ENCODE data around the gene KCTD8. TPM values are rescaled to one million over a fixed set of nuclear protein-coding genes. Genes with fewer than 3 reads are reported as not detected.

Gene KCTD8
- total and polyA plus RNA-seq, 12 donors, result 0.24 to 2.0 (median 0.61) TPM; not detected in 3

DNA sequence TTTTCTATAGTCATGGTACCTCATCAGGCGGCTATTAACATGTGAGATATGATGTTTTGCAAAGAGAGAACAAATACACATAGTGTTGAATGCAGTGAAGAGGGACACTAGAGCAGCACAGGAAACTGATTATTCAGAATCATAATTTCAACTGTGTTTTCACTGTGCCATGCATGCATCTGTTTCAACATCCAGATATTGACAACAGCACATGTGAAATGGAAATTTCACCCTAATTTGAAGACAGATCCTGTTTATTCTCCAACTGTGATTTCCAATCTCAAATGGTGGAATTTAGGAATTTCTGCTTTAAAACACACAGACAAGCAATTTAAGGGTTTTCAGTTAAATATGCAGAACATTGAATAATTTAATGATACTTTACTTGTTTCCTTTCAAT, 288.6 kb downstream of the KCTD8 start:
- no peaks in the 10 kb centered on the region for H3K36me3 ChIP-seq (replicated peaks in 1 of 2)
- H3K27me3 ChIP-seq, result no peaks in the 10 kb centered on the region
- intact Hi-C loops (cut with DNase I), result no loop called here
- no peak overlapping the region for H3K4me3 ChIP-seq
- no peaks in the 10 kb centered on the region for H3K9me3 ChIP-seq (replicated peaks in 1 of 3)
- no peak for DNase-seq
- TF ChIP-seq POLR2A (IDR thresholded peaks at IDR 0.05), result no peak
- TF ChIP-seq, protein P1, sequence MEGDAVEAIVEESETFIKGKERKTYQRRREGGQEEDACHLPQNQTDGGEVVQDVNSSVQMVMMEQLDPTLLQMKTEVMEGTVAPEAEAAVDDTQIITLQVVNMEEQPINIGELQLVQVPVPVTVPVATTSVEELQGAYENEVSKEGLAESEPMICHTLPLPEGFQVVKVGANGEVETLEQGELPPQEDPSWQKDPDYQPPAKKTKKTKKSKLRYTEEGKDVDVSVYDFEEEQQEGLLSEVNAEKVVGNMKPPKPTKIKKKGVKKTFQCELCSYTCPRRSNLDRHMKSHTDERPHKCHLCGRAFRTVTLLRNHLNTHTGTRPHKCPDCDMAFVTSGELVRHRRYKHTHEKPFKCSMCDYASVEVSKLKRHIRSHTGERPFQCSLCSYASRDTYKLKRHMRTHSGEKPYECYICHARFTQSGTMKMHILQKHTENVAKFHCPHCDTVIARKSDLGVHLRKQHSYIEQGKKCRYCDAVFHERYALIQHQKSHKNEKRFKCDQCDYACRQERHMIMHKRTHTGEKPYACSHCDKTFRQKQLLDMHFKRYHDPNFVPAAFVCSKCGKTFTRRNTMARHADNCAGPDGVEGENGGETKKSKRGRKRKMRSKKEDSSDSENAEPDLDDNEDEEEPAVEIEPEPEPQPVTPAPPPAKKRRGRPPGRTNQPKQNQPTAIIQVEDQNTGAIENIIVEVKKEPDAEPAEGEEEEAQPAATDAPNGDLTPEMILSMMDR (IDR thresholded peaks at IDR 0.05), result no peak
- no peak overlapping the region for H3K27ac ChIP-seq
- H3K4me1 ChIP-seq (replicated peaks in 1 of 2), result no peaks in the 10 kb centered on the region
- 88 to 97% (median 92%) methylated on average over 1 of the region's 1 CpG for WGBS, 4 donors

DNA sequence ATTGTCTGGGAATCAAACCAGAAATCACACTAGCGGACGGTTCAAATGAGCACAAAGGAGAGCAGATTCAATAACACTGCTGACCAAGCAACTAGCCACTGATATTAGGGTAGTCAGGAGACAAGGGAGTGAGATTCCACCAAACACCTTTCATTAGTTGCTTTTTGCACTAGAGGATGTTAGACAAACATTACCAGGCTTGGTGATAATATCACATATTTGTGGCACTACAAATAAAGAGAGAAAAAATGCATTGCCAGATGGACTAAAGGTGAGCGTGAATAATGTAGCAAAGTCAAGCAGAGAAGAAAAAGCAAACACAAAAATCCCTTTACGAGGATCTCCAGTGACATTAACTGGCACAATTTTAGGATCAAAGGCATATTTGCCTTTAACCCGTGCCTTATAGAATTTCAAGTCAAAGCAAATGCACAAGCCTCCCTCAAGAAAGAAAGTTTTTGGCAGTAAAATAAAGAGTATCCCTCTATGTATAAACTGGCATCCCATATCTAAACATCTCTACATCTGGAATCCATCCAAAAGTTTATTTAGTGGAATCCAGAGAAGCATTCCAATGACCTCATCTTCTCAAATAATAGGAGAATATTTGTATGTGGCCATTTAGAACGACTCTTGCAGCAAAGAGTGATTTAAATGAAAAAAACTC, 290.9 kb downstream of the KCTD8 start:
- WGBS, 4 donors, result 62 to 68% (median 67%) methylated on average over 6 of the region's 6 CpGs
- DNase-seq, result no peak
- H3K9me3 ChIP-seq (replicated peaks in 1 of 3), result no peaks in the 10 kb centered on the region
- no peaks in the 10 kb centered on the region for H3K36me3 ChIP-seq (replicated peaks in 1 of 2)
- no peak overlapping the region for H3K4me3 ChIP-seq
- TF ChIP-seq, protein P1 (IDR thresholded peaks at IDR 0.05), result no peak
- no peak for TF ChIP-seq POLR2A (IDR thresholded peaks at IDR 0.05)
- no peak overlapping the region for H3K27ac ChIP-seq
- H3K27me3 ChIP-seq, result no peaks in the 10 kb centered on the region
- intact Hi-C loops (cut with DNase I), result no loop called here
- H3K4me1 ChIP-seq (replicated peaks in 1 of 2), result no peaks in the 10 kb centered on the region

DNA sequence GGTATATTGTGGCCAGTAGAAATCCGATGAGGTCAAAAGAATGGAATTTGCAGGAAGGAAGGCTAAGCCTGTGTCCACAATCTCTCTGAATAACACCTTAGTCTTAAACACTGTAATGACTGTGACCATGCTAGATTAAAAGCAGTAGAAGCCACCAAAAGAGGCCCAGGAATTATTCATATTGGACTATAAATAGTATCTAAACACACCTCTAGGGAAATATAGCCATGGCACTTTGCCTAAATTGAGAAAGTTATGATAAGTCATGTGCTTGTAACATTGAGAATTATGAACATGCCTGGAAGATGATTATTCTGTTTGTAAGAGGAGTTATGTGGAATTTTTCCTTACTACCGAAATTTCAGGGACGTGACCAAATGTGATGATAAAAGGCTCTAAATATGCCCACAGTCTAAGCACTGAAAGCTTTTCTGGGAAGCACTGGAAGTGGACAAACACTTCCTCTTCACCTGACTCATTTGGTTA, 298.5 kb downstream of the KCTD8 start:
- 38 to 54% (median 50%) methylated on average over 3 of the region's 3 CpGs for WGBS, 4 donors
- no peak overlapping the region for H3K27ac ChIP-seq

DNA sequence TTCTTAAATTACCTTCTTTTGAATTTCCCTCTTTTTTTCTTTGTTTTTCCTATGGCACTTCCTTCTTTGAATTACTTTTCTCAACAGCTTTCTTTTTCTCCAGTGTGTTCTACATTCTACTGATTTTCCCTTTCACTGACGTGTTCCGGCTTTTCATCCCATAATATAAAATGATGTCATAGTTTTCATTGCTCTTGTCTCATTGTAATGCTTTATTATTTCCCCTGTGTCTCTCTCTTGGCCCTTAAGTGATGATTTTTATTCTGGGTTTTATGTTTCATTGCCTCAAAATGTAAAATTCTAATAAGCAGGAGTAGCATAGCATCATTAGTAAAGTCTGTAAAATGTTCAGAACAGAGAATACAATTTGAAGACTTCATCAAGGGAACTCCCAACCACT, 299.3 kb downstream of the KCTD8 start:
- 71 to 86% (median 80%) methylated on average over 2 of the region's 2 CpGs for whole genome bisulfite sequencing, 4 donors
- H3K4me1 ChIP-seq (replicated peaks in 1 of 2), result no peaks in the 10 kb centered on the region
- no peak overlapping the region for H3K4me3 ChIP-seq
- TF ChIP-seq POLR2A (IDR thresholded peaks at IDR 0.05), result no peak
- TF ChIP-seq, protein P1 (IDR thresholded peaks at IDR 0.05), result no peak
- intact Hi-C loops (cut with DNase I), result no loop called here
- no peaks in the 10 kb centered on the region for H3K36me3 ChIP-seq (replicated peaks in 1 of 2)
- no peak for DNase-seq
- no peaks in the 10 kb centered on the region for H3K9me3 ChIP-seq (replicated peaks in 1 of 3)
- H3K27me3 ChIP-seq, result no peaks in the 10 kb centered on the region
- H3K27ac ChIP-seq, result no peak overlapping the region

More for the DNA sequence above, 298.5 kb downstream of the KCTD8 start:
- H3K4me1 ChIP-seq (replicated peaks in 1 of 2), result no peaks in the 10 kb centered on the region
- no peaks in the 10 kb centered on the region for H3K27me3 ChIP-seq
- H3K9me3 ChIP-seq (replicated peaks in 1 of 3), result no peaks in the 10 kb centered on the region
- intact Hi-C loops (cut with DNase I), result no loop called here
- H3K36me3 ChIP-seq (replicated peaks in 1 of 2), result no peaks in the 10 kb centered on the region
- no peak for DNase-seq
- no peak for TF ChIP-seq POLR2A (IDR thresholded peaks at IDR 0.05)
- TF ChIP-seq, protein P1 (IDR thresholded peaks at IDR 0.05), result no peak
- no peak overlapping the region for H3K4me3 ChIP-seq

All from adrenal gland (tissue), 12 donors.